Esophagus (tissue), 2 donors: ENCODE data around the gene KRTAP5-3. TPM values are rescaled to one million over a fixed set of nuclear protein-coding genes. Genes with fewer than 3 reads are reported as not detected.
"Not testable (repeated sequence)": the region's sequence is repeated elsewhere in the genome, so short reads cannot be mapped to it uniquely, and the experiment has no call there.

Experiments
- H3K27ac ChIP-seq, 2 donors: one replicate each; pipeline ENCODE4 v1.5.1; 2013; ENCODE audit warnings: low read depth in 2 of 2, mild to moderate bottlenecking in 2 of 2, inconsistent platforms in 1 of 2, low read length in 1 of 2, moderate library complexity in 1 of 2
- H3K27me3 ChIP-seq, 2 donors: one replicate each; pipeline ENCODE4 v1.6.1; 2013; ENCODE audit warnings: low read length in 2 of 2, control low read depth in 1 of 2, mild to moderate bottlenecking in 1 of 2; ENCODE audit not compliant: insufficient read depth in 2 of 2, control insufficient read depth in 1 of 2
- H3K36me3 ChIP-seq, 2 donors: one replicate each; pipeline ENCODE4 v1.6.1; 2013; ENCODE audit warnings: low read length in 1 of 2; ENCODE audit not compliant: control insufficient read depth in 2 of 2, insufficient read depth in 2 of 2
- H3K4me1 ChIP-seq, 2 donors: one replicate each; pipeline ENCODE4 v1.6.1; 2013; ENCODE audit warnings: low read length in 1 of 2; ENCODE audit not compliant: control insufficient read depth in 2 of 2, insufficient read depth in 2 of 2
- H3K4me3 ChIP-seq, 2 donors: one replicate each; pipeline ENCODE4 v1.5.1; 2013; ENCODE audit warnings: low read length in 2 of 2, mild to moderate bottlenecking in 2 of 2, low read depth in 1 of 2, moderate library complexity in 1 of 2
- H3K9me3 ChIP-seq, 2 donors: one replicate each; pipeline ENCODE4 v1.6.1; 2013; ENCODE audit warnings: mild to moderate bottlenecking in 2 of 2, low read depth in 1 of 2, low read length in 1 of 2, moderate library complexity in 1 of 2; ENCODE audit not compliant: control insufficient read depth in 2 of 2, insufficient read depth in 1 of 2
- WGBS, 2 donors: extraction: QIAGEN DNeasy Blood & Tissue Kit; methylation state at CpG; one replicate each; pipeline ENCODE4 v1.1.7; 2013; 5-methylcytosine and 5-hydroxymethylcytosine counted together
- polyA plus RNA-seq, 2 donors: library from polyadenylated mRNA; stranded (reverse); fragments of 200-250 nt; gene quantifications; one replicate each; pipeline ENCODE4 v1.2.3, GENCODE V29; 2013
- donor health status: healthy with polysubstance abuse.
- donor health status: Bipolar disorder and iron deficiency.

KRTAP5-3 gene
- polyA plus RNA-seq, 2 donors = not detected

DNA sequence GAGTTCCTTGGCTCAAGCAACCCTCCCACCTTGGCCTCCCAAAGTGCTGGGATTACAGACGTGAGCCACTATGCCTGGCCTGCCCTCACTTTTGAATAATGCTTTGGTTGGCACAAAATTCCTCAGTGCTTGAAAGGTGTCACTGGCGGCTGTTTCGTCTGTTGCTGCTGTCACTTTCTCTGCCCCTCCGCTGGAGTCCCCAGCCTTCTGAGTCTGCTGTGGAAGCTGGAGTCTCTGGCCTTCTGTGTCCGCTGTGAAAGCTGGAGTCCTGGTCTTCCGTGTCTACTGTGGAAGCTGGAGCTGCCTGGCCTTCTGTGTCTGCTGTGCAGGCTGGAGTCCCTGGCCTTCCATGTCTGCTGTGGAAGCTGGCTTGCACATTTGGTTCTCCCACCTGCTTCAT, 18.3 kb downstream of the KRTAP5-3 start:
- peaks cover 0 to 3% of the 10 kb centered on the region in 2 donors for H3K27me3 ChIP-seq
- no peak overlapping the region for H3K27ac ChIP-seq
- WGBS, 2 donors = 91 to 92% methylated on average over 6 of the region's 6 CpGs
- H3K4me3 ChIP-seq = no peak overlapping the region
- no peaks in the 10 kb centered on the region for H3K4me1 ChIP-seq
- H3K9me3 ChIP-seq = no peaks in the 10 kb centered on the region
- H3K36me3 ChIP-seq = no peaks in the 10 kb centered on the region

DNA sequence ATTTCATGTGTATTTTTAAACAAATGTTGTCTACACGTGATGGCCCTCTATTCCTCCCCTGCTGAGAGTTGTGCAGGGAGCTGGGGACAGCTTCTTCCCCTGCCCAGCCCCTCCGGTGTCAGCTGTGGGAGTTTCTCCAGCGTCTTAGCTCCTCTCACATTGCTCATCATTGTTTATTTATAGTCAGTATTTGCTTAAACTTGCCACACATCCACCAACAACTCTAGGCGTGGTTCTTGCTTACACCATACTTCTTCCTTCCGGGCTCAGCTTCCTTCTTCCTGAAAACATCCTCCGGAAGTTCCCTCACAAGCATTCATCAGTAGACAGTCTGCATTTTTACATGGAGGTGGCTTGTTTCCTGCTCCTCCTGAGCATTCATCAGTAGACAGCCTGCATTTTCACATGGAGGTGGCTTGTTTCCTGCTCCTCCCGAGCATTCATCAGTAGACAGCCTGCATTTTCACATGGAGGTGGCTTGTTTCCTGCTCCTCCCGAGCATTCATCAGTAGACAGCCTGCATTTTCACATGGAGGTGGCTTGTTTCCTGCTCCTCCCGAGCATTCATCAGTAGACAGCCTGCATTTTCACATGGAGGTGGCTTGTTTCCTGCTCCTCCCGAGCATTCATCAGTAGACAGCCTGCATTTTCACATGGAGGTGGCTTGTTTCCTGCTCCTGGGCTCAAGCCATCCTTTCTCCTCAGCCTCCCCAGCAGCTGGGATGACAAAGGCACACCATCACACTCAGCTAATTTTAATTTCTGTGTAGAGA, 18.9 kb downstream of the KRTAP5-3 start:
- not testable (repeated sequence) for H3K4me1 ChIP-seq, H3K36me3 ChIP-seq, H3K27ac ChIP-seq, H3K4me3 ChIP-seq, H3K27me3 ChIP-seq, H3K9me3 ChIP-seq
- 19 to 28% methylated on average over 8 of the region's 10 CpGs for WGBS, 2 donors

DNA sequence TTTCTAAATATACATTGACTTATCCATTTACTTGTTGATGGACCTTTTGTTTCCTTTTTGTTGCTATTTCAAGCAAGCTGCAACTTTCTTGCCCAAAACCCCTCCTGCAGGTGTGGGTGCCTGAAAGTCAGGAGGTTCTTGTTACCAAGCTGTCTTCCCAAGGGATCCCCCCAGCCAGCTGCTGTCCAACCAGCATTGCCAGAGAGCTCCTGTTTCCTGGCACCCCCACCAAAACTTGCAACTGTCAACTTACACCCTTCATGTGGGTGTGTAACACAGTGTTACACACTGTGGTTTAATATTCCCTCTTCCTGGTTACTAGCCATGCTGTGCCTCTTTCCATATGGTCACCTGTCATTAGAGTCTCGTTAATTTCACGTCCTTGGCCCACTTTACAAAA, 21.6 kb downstream of the KRTAP5-3 start:
- Histone ChIP-seq H3K27ac (no peak overlapping the region), H3K36me3 (no peaks in the 10 kb centered on the region), H3K27me3 (peaks cover 0 to 3% of the 10 kb centered on the region in 2 donors), H3K9me3 (no peaks in the 10 kb centered on the region), H3K4me1 (no peaks in the 10 kb centered on the region), H3K4me3 (no peak overlapping the region)
- 72 to 78% methylated on average over 2 of the region's 2 CpGs for WGBS, 2 donors

GRCh38 chr11:1584661-1585370, 23.4 kb downstream of the KRTAP5-3 start, which contains the start of gene KRTAP5-1:
TSS of gene KRTAP5-1 (minus strand) at chr11:1585283. CDS start at chr11:1585249, 34 bp downstream.
- not testable (repeated sequence) for H3K36me3 ChIP-seq, H3K4me1 ChIP-seq, H3K27ac ChIP-seq, H3K9me3 ChIP-seq, H3K27me3 ChIP-seq, H3K4me3 ChIP-seq
- WGBS, 2 donors = 62 to 72% methylated on average over 9 of the region's 9 CpGs

GRCh38 chr11:1582909-1583308, 25.4 kb downstream of the KRTAP5-3 start:
- not testable (repeated sequence) for H3K4me1 ChIP-seq, H3K9me3 ChIP-seq, H3K4me3 ChIP-seq, H3K27me3 ChIP-seq, H3K27ac ChIP-seq, H3K36me3 ChIP-seq
- WGBS, 2 donors = 71 to 82% methylated on average over 2 of the region's 2 CpGs

- 83 to 84% methylated on average over 9 of the region's 9 CpGs for WGBS, 2 donors
- H3K4me1 ChIP-seq = no peaks in the 10 kb centered on the region
- peaks cover 4 to 7% of the 10 kb centered on the region in 2 donors for H3K9me3 ChIP-seq
Observed at GRCh38 chr11:1581976-1582375, 26.3 kb downstream of the KRTAP5-3 start.

GRCh38 chr11:1576825-1577224, 31.4 kb downstream of the KRTAP5-3 start:
- WGBS, 2 donors = 73 to 84% methylated on average over 6 of the region's 6 CpGs
- Histone ChIP-seq H3K4me3 (no peak overlapping the region), H3K27ac (no peak overlapping the region), H3K36me3 (no peaks in the 10 kb centered on the region), H3K9me3 (peaks cover 4 to 7% of the 10 kb centered on the region in 2 donors), H3K4me1 (peaks cover 4% of the 10 kb centered on the region in 2 donors), H3K27me3 (peaks cover 0 to 2% of the 10 kb centered on the region in 2 donors)

More at GRCh38 chr11:1581976-1582375, 26.3 kb downstream of the KRTAP5-3 start:
- Histone ChIP-seq H3K4me3 (no peak overlapping the region), H3K36me3 (no peaks in the 10 kb centered on the region), H3K27me3 (no peaks in the 10 kb centered on the region), H3K27ac (no peak overlapping the region)

DNA sequence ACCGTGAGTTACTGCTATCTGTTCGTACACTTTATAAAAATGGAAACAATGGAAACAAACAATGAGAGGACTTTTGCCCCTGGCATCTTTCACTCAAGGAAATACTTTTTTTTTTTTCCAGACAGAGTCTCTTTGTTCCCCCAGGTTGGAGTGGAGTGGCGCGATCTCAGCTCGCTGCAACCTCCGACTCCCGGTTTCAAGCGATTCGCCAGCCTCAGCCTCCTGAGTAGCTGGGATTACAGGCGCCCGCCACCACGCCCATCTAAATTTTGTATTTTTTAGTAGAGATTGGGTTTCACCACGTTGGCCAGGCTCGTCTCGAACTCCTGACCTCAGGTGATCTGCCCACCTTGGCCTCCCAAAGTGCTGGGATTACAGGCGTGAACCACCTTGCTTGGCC, 32.5 kb downstream of the KRTAP5-3 start:
- H3K27me3 ChIP-seq, H3K4me1 ChIP-seq, H3K27ac ChIP-seq, H3K9me3 ChIP-seq, H3K4me3 ChIP-seq, H3K36me3 ChIP-seq: not testable (repeated sequence)
- 77 to 80% methylated on average over 16 of the region's 16 CpGs for WGBS, 2 donors

DNA sequence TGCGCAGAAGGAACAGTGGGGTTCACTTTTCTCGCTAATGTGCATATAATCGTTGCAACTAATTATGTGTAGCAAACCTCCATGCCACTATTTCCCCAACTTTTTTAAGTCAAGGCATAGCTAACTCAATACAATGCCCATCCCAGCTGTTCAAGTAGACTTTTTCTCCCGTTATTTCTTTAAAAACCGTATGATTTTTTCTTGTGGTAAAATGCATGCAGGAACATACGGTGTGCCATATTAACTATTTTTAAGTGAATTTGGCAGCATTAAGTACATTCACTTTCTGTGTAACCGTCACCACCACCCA, 33.4 kb downstream of the KRTAP5-3 start:
- H3K27me3 ChIP-seq = peaks cover 0 to 2% of the 10 kb centered on the region in 2 donors
- H3K27ac ChIP-seq = no peak overlapping the region
- peaks cover 6 to 7% of the 10 kb centered on the region in 2 donors for H3K4me1 ChIP-seq
- no peaks in the 10 kb centered on the region for H3K36me3 ChIP-seq
- H3K9me3 ChIP-seq = peaks cover 4 to 7% of the 10 kb centered on the region in 2 donors
- H3K4me3 ChIP-seq = no peak overlapping the region
- 13% methylated on average over 7 of the region's 7 CpGs for WGBS, 2 donors
